Lower leg skin (tissue), 3 donors: ENCODE measurements around the gene PLPPR2.

ENCODE experiments used
- POLR2A ChIP-seq, 2 donors: fragments of 450-650 bp; IDR thresholded peaks; one replicate each; pipeline ENCODE4 v1.6.1; 2016 to 2017; ENCODE audit warnings: antibody characterized with exemption in 2 of 2, mild to moderate bottlenecking in 1 of 2, moderate library complexity in 1 of 2
- TF ChIP-seq, protein P1 (sequence below), 3 donors: fragments of 450-650 bp; IDR thresholded peaks; one replicate each; pipeline ENCODE4 v1.5.1; 2016; ENCODE audit warnings: antibody characterized with exemption in 3 of 3, mild to moderate bottlenecking in 3 of 3, moderate library complexity in 2 of 3

DNA sequence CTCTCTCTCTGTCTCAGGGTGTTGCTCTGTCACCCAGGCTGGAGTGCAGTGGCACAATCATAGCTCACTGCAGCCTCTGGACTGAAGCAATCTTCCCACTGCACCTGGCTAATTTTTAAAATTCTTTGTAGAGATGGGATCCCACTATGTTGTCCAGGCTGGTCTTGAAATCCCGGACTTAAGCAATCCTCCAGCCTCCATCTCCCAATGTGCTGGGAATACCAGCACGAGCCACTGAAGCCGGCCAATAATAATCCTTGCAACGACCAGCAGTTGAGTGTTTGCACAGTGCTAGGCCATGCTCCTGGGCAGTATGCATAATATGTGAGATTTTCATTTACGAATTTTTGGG, 29.5 kb downstream of the PLPPR2 start:
- TF ChIP-seq, protein P1, sequence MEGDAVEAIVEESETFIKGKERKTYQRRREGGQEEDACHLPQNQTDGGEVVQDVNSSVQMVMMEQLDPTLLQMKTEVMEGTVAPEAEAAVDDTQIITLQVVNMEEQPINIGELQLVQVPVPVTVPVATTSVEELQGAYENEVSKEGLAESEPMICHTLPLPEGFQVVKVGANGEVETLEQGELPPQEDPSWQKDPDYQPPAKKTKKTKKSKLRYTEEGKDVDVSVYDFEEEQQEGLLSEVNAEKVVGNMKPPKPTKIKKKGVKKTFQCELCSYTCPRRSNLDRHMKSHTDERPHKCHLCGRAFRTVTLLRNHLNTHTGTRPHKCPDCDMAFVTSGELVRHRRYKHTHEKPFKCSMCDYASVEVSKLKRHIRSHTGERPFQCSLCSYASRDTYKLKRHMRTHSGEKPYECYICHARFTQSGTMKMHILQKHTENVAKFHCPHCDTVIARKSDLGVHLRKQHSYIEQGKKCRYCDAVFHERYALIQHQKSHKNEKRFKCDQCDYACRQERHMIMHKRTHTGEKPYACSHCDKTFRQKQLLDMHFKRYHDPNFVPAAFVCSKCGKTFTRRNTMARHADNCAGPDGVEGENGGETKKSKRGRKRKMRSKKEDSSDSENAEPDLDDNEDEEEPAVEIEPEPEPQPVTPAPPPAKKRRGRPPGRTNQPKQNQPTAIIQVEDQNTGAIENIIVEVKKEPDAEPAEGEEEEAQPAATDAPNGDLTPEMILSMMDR (IDR thresholded peaks at IDR 0.05) = no peak
- TF ChIP-seq POLR2A (IDR thresholded peaks at IDR 0.05) = no peak
